Measurements from ENCODE around the gene PSMD9.

DNA sequence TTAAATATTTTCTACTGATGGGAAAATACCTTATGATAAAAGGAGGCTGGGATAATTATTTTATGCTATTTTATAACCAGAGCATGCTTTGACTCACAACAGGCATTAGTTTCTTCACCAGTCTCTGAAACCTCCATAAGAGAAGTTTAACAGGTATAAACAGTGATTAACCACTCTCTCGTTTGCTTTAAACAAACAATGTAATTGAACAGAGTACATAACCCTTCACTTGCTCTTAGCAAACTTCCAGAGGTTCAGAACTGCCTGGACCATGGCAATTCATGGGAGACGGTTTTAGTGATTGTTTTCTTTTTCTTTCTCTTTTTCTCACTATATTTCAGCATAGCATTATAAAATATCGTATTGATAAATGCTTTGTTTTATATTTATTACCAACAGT is 65.1 kb downstream of the PSMD9 start:
- TF ChIP-seq, protein P1, sequence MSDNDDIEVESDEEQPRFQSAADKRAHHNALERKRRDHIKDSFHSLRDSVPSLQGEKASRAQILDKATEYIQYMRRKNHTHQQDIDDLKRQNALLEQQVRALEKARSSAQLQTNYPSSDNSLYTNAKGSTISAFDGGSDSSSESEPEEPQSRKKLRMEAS (IDR thresholded peaks at IDR 0.05): no peak
- TF ChIP-seq GABPA (IDR thresholded peaks at IDR 0.05 in 1 of 2, conservative IDR thresholded peaks at IDR 0.05 in 1 of 2) (no peak), REST (IDR thresholded peaks at IDR 0.05) (no peak), TAF1 (conservative IDR thresholded peaks at IDR 0.05) (no peak), HNF4A (conservative IDR thresholded peaks at IDR 0.05) (no peak), SP1 (IDR thresholded peaks at IDR 0.05) (no peak), EGR1 (IDR thresholded peaks at IDR 0.05; ENCODE audit: low read depth in 2 of 2) (no peak), RAD21 (IDR thresholded peaks at IDR 0.05) (no peak), YY1 (IDR thresholded peaks at IDR 0.05) (no peak), ZBTB33 (IDR thresholded peaks at IDR 0.05) (no peak), JUND (IDR thresholded peaks at IDR 0.05) (no peak), FOXA2 (IDR thresholded peaks at IDR 0.05) (no peak)
- TF ChIP-seq, protein P2, sequence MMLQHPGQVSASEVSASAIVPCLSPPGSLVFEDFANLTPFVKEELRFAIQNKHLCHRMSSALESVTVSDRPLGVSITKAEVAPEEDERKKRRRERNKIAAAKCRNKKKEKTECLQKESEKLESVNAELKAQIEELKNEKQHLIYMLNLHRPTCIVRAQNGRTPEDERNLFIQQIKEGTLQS (IDR thresholded peaks at IDR 0.05): no peak
- TF ChIP-seq, protein P3, sequence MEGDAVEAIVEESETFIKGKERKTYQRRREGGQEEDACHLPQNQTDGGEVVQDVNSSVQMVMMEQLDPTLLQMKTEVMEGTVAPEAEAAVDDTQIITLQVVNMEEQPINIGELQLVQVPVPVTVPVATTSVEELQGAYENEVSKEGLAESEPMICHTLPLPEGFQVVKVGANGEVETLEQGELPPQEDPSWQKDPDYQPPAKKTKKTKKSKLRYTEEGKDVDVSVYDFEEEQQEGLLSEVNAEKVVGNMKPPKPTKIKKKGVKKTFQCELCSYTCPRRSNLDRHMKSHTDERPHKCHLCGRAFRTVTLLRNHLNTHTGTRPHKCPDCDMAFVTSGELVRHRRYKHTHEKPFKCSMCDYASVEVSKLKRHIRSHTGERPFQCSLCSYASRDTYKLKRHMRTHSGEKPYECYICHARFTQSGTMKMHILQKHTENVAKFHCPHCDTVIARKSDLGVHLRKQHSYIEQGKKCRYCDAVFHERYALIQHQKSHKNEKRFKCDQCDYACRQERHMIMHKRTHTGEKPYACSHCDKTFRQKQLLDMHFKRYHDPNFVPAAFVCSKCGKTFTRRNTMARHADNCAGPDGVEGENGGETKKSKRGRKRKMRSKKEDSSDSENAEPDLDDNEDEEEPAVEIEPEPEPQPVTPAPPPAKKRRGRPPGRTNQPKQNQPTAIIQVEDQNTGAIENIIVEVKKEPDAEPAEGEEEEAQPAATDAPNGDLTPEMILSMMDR (IDR thresholded peaks at IDR 0.05; ENCODE audit: low read depth, low read length, missing input control): no peak
